ENCODE results near the gene SEMA7A.
"Not testable (repeated sequence)": the region's sequence is repeated elsewhere in the genome, so short reads cannot be mapped to it uniquely, and the experiment has no call there.

SEMA7A gene

GRCh38 chr15:74370471-74370870, 63.3 kb downstream of the SEMA7A start:
- no peak for DNase-seq

- no peak for DNase-seq
These were observed 64.0 kb downstream of the SEMA7A start for GRCh38 chr15:74369756-74370155.

GRCh38 chr15:74369084-74369745, 64.5 kb downstream of the SEMA7A start:
- DNase-seq, result no peak

- no peak for DNase-seq
These were observed 65.6 kb downstream of the SEMA7A start for GRCh38 chr15:74368121-74368520.

GRCh38 chr15:74367296-74367854, 66.4 kb downstream of the SEMA7A start, which contains the start of gene CYP11A1:
TSS of gene CYP11A1 (minus strand) at chr15:74367646. CDS start at chr15:74367585, 61 bp downstream.
- no peak for DNase-seq

- no peak for DNase-seq
These were observed 67.9 kb downstream of the SEMA7A start for GRCh38 chr15:74365598-74366445.

GRCh38 chr15:74364936-74365597, 68.7 kb downstream of the SEMA7A start:
- no peak for DNase-seq

- DNase-seq, result no peak
These were observed 71.3 kb downstream of the SEMA7A start for GRCh38 chr15:74362482-74362881.

GRCh38 chr15:74360855-74361254, 72.9 kb downstream of the SEMA7A start:
- not testable (repeated sequence) for DNase-seq

GRCh38 chr15:74359376-74359775, 74.4 kb downstream of the SEMA7A start:
- not testable (repeated sequence) for DNase-seq
